IMR-90 (cell line): ENCODE results near the gene MYO1H. TPM values are rescaled to one million over a fixed set of nuclear protein-coding genes. Genes with fewer than 3 reads are reported as not detected.

Experiments
- ATAC-seq: fragments of 200-7000 bp; cut with Tn5 transposase; 2 replicates; pipeline ENCODE4 v1.9.1; 2020; ENCODE audit warnings: low read depth, mild to moderate bottlenecking, moderate library complexity
- BruUV-seq: library from RNA; stranded (reverse); fragments of 400-500 nt; replicated peaks from 2 replicates; lab custom pipeline; 2021; lab: Mats Ljungman, UMichigan
- CTCF ChIA-PET: fragments of 300-600 bp; formaldehyde crosslinking; extraction: SDS; loops from one replicate; lab custom pipeline; 2021; ENCODE audit warnings: antibody characterized with exemption; lab: Yijun Ruan, JAX
- POLR2A ChIA-PET: fragments of 300-600 bp; sonication (Branson Sonifier 250); formaldehyde crosslinking; loops from one replicate; lab custom pipeline; 2022; ENCODE audit warnings: antibody characterized with exemption; ENCODE audit not compliant: unreplicated experiment; lab: Charles Lee
- DNase-seq: peaks from one replicate; pipeline ENCODE4 v3.0.0; 2013
- H2AFZ ChIP-seq: replicated peaks from 2 replicates; pipeline ENCODE3; 2013; ENCODE audit warnings: low read length, mild to moderate bottlenecking; ENCODE audit not compliant: poor library complexity
- H2AK5ac ChIP-seq: 2 replicates; pipeline ENCODE4 v1.6.1; 2013; ENCODE audit warnings: low read depth, low read length, inconsistent platforms
- H2AK9ac ChIP-seq: replicated peaks from 2 replicates; pipeline ENCODE3; 2013; ENCODE audit warnings: mild to moderate bottlenecking, low read depth, low read length, moderate library complexity; ENCODE audit not compliant: poor library complexity
- H2BK120ac ChIP-seq: 2 replicates; pipeline ENCODE4 v1.6.1; 2013; ENCODE audit warnings: low read depth, low read length, inconsistent platforms
- H2BK15ac ChIP-seq: 3 replicates; pipeline ENCODE4 v1.6.1; 2013; ENCODE audit warnings: low read depth, low read length, inconsistent platforms
- H2BK20ac ChIP-seq: 2 replicates; pipeline ENCODE4 v1.6.1; 2013; ENCODE audit warnings: low read depth, mild to moderate bottlenecking, inconsistent platforms, low read length, moderate library complexity
- H2BK5ac ChIP-seq: 2 replicates; pipeline ENCODE4 v1.6.1; 2013; ENCODE audit warnings: mild to moderate bottlenecking, low read depth, low read length, inconsistent platforms; ENCODE audit not compliant: poor library complexity, severe bottlenecking
- H3K14ac ChIP-seq: replicated peaks from 2 replicates; pipeline ENCODE4 v1.6.1; 2013; ENCODE audit warnings: low read depth, low read length, inconsistent platforms
- H3K18ac ChIP-seq: 2 replicates; pipeline ENCODE4 v1.6.1; 2013; ENCODE audit warnings: low read depth, low read length, control low read depth
- H3K23ac ChIP-seq: 2 replicates; pipeline ENCODE4 v1.6.1; 2013; ENCODE audit warnings: low read depth, low read length, inconsistent platforms
- H3K27ac ChIP-seq: 2 replicates; pipeline ENCODE4 v1.5.1; 2013; ENCODE audit warnings: mild to moderate bottlenecking, control low read depth, low read length; ENCODE audit not compliant: insufficient read depth
- H3K27me3 ChIP-seq: 2 replicates; pipeline ENCODE4 v1.6.1; 2013; ENCODE audit warnings: low read length; ENCODE audit not compliant: control insufficient read depth, insufficient read depth
- H3K36me3 ChIP-seq: 2 replicates; pipeline ENCODE4 v1.6.1; 2013; ENCODE audit warnings: low read length, mixed read lengths; ENCODE audit not compliant: control insufficient read depth, insufficient read depth
- H3K4ac ChIP-seq: 2 replicates; pipeline ENCODE4 v1.6.1; 2013; ENCODE audit warnings: low read depth, low read length, inconsistent platforms
- H3K4me1 ChIP-seq: 2 replicates; pipeline ENCODE4 v1.6.1; 2013; ENCODE audit warnings: low read length, mixed read lengths; ENCODE audit not compliant: control insufficient read depth, insufficient read depth
- H3K4me2 ChIP-seq: 2 replicates; pipeline ENCODE4 v1.6.1; 2013; ENCODE audit warnings: low read depth, mild to moderate bottlenecking, control low read depth, low read length, moderate library complexity
- H3K4me3 ChIP-seq: 2 replicates; pipeline ENCODE4 v1.5.1; 2013; ENCODE audit warnings: low read depth, mild to moderate bottlenecking, control low read depth, low read length, moderate library complexity; ENCODE audit not compliant: insufficient read depth
- H3K56ac ChIP-seq: 2 replicates; pipeline ENCODE4 v1.6.1; 2013; ENCODE audit warnings: low read length, inconsistent platforms; ENCODE audit not compliant: insufficient read depth; ENCODE audit errors: extremely low read depth
- H3K79me1 ChIP-seq, 2 experiments: 2 replicates each; pipeline ENCODE4 v1.6.1; 2013; ENCODE audit warnings: low read length in 2 of 2, inconsistent platforms in 1 of 2, low read depth in 1 of 2
- H3K9ac ChIP-seq: 2 replicates; pipeline ENCODE4 v1.6.1; 2013; ENCODE audit warnings: low read depth, low read length, control low read depth
- H3K9me1 ChIP-seq: 2 replicates; pipeline ENCODE4 v1.6.1; 2013; ENCODE audit warnings: low read length, inconsistent platforms; ENCODE audit not compliant: insufficient read depth
- H3K9me3 ChIP-seq: 2 replicates; pipeline ENCODE4 v1.6.1; 2013; ENCODE audit warnings: low read length; ENCODE audit not compliant: control insufficient read depth, insufficient read depth
- H4K20me1 ChIP-seq: 2 replicates; pipeline ENCODE4 v1.6.1; 2013; ENCODE audit warnings: low read length, inconsistent platforms; ENCODE audit not compliant: insufficient read depth
- H4K5ac ChIP-seq: 2 replicates; pipeline ENCODE4 v1.6.1; 2013; ENCODE audit warnings: mild to moderate bottlenecking, low read depth, low read length, control low read depth
- H4K8ac ChIP-seq, 2 experiments: 2 replicates each; pipeline ENCODE4 v1.6.1; 2013; ENCODE audit warnings: low read depth in 2 of 2, low read length in 2 of 2, control low read depth in 1 of 2, inconsistent platforms in 1 of 2
- H4K91ac ChIP-seq: 2 replicates; pipeline ENCODE4 v1.6.1; 2013; ENCODE audit warnings: low read depth, low read length, inconsistent platforms; ENCODE audit not compliant: insufficient read depth
- BHLHE40 ChIP-seq: fragments of 150-350 bp; IDR thresholded peaks from 2 replicates; pipeline ENCODE4 v1.6.1; 2016; ENCODE audit warnings: mild to moderate bottlenecking, low read depth, low read length
- MAZ ChIP-seq: IDR thresholded peaks from 2 replicates; pipeline ENCODE4 v1.6.1; 2012; ENCODE audit warnings: low read depth, mild to moderate bottlenecking, low read length, improper control_type of control experiment, moderate library complexity, borderline replicate concordance
- RCOR1 ChIP-seq: IDR thresholded peaks from 2 replicates; pipeline ENCODE4 v1.6.1; 2012; ENCODE audit warnings: mild to moderate bottlenecking, low read length, improper control_type of control experiment; ENCODE audit not compliant: insufficient replicate concordance
- WGBS, 2 experiments: methylation state at CpG; one replicate each; pipeline versions ENCODE4 v1.1.5 to v1.1.7; 2013; ENCODE audit warnings: missing lambda C conversion rate in 2 of 2; ENCODE audit not compliant: insufficient read length in 1 of 2; ENCODE audit errors: extremely low coverage in 2 of 2; 5-methylcytosine and 5-hydroxymethylcytosine counted together
- dilution Hi-C: fragments of 300-500 bp; cut with HindIII; formaldehyde crosslinking; loops from one replicate; pipeline ENCODE4 v1.14.3; 2018; ENCODE audit warnings: low sequenced_read_pairs; ENCODE audit not compliant: unreplicated experiment
- in situ Hi-C: fragments of 300-500 bp; cut with MboI; formaldehyde crosslinking; loops from 3 replicates; pipeline ENCODE4 v1.14.3; 2019; ENCODE audit warnings: low sequenced_read_pairs, inconsistent platforms, mixed read lengths
- intact Hi-C: fragments of 100-400 bp; cut with micrococcal nuclease; formaldehyde crosslinking; loops from 2 replicates; pipeline ENCODE4 v1.10.0; 2022
- polyA plus RNA-seq, 3 experiments: library from polyadenylated mRNA; depleted of rRNA; stranded (reverse); fragments of >200 nt; gene quantifications; 2 replicates each; pipeline ENCODE4 v1.2.3, GENCODE V29; 2012; ENCODE audit warnings: low replicate concordance in 1 of 3
- total RNA-seq: library from RNA; depleted of rRNA; stranded (reverse); fragments of >200 nt; gene quantifications from 2 replicates; pipeline ENCODE4 v1.2.3, GENCODE V29; 2012
- TF ChIP-seq, protein P1 (sequence below): conservative IDR thresholded peaks from 2 replicates; pipeline ENCODE4 v1.5.1; 2012; ENCODE audit warnings: mild to moderate bottlenecking, low read depth, low read length, improper control_type of control experiment

Gene MYO1H
- total and polyA plus RNA-seq, 2 of the 4 experiments (the other 2 are of a cell fraction), result not detected

DNA sequence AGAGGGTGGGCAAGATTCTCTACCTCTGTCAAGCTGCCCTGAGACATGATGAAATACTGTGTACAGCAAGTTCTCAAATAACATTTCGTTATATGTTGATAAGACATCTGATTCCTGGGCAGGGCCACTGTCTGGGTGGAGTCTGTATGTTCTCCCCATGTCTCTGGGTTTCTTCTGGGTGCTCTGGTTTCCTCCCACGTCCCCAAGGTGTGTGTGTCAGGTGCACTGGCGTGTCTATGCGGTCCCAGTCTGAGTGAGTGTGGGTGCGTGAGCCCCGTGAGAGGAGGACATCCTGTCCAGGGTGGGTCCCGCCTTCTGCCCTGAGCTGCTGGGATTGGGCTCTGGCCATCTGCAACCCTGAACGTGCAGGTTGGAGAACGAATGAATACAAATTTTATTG lies 99.8 kb downstream of the MYO1H start:
- TF ChIP-seq, protein P1, sequence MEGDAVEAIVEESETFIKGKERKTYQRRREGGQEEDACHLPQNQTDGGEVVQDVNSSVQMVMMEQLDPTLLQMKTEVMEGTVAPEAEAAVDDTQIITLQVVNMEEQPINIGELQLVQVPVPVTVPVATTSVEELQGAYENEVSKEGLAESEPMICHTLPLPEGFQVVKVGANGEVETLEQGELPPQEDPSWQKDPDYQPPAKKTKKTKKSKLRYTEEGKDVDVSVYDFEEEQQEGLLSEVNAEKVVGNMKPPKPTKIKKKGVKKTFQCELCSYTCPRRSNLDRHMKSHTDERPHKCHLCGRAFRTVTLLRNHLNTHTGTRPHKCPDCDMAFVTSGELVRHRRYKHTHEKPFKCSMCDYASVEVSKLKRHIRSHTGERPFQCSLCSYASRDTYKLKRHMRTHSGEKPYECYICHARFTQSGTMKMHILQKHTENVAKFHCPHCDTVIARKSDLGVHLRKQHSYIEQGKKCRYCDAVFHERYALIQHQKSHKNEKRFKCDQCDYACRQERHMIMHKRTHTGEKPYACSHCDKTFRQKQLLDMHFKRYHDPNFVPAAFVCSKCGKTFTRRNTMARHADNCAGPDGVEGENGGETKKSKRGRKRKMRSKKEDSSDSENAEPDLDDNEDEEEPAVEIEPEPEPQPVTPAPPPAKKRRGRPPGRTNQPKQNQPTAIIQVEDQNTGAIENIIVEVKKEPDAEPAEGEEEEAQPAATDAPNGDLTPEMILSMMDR, result no peak
- TF ChIP-seq MAZ, result no peak
- TF ChIP-seq BHLHE40, result no peak
- TF ChIP-seq RCOR1, result no peak
- H4K91ac ChIP-seq, result no peak overlapping the region
- H3K4me3 ChIP-seq, result no peak overlapping the region
- H3K79me1 ChIP-seq, result peaks cover 31 to 81% of the 10 kb centered on the region in 2 experiments
- H2BK5ac ChIP-seq, result no peak overlapping the region
- no peak for DNase-seq
- H3K4me2 ChIP-seq, result no peak overlapping the region
- H4K8ac ChIP-seq, result no peak overlapping the region
- H3K56ac ChIP-seq, result no peak overlapping the region
- H3K4ac ChIP-seq, result no peak overlapping the region
- H3K27ac ChIP-seq, result no peak overlapping the region
- no peak overlapping the region for H3K14ac ChIP-seq
- no TSS peak for BruUV-seq
- peaks cover 15% of the 10 kb centered on the region for H3K9me1 ChIP-seq
- WGBS, 2 experiments, result no CpG with 5 or more reads among the region's 9 CpGs
- H2BK120ac ChIP-seq, result no peak overlapping the region
- dilution Hi-C loops (no loop called here), intact Hi-C loops (no loop called here), in situ Hi-C loops (no loop called here)
- POLR2A ChIA-PET, result no interaction called here
- H3K9me3 ChIP-seq, result no peaks in the 10 kb centered on the region
- H4K5ac ChIP-seq, result no peak overlapping the region
- peaks cover 55% of the 10 kb centered on the region for H3K36me3 ChIP-seq
- H3K18ac ChIP-seq, result no peak overlapping the region
- H3K9ac ChIP-seq, result no peak overlapping the region
- H2AFZ ChIP-seq, result no peak overlapping the region
- peaks cover 38% of the 10 kb centered on the region for H4K20me1 ChIP-seq
- H2BK20ac ChIP-seq, result no peak overlapping the region
- CTCF ChIA-PET, result interaction anchor here (0.9 kb wide), 1 partner anchor 26 kb away, joined by 4 read pairs; no protein-coding TSS in a partner anchor
- no peak overlapping the region for H2AK5ac ChIP-seq
- peaks cover 14% of the 10 kb centered on the region for H3K4me1 ChIP-seq
- no peak overlapping the region for H2AK9ac ChIP-seq
- H3K27me3 ChIP-seq, result no peaks in the 10 kb centered on the region
- ATAC-seq, result no peak
- no peak overlapping the region for H3K23ac ChIP-seq
- H2BK15ac ChIP-seq, result no peak overlapping the region
